ENCODE results near the gene RALGAPA1.

DNA sequence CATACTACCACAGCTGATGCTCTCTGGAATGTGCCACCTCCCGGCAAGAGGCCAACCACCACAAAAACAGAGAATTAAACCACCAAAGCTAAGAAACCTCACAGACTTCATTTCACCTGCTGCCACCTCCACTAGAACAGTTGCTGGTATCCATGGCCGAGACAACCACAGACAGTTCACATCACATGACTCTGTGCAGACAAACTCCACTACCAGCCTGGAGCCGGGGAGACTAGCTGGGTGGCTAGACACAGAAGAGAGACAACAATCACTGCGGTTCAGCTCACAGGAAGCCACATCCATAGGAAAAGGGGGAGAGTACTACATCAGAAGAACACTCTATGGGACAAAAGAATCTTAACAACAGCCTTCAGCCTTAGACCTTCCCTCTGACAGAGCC lies 78.2 kb downstream of the RALGAPA1 start:
- TF ChIP-seq POLR2A (IDR thresholded peaks at IDR 0.05; ENCODE audit: low read depth, low read length) (no peak), POLR2AphosphoS5 (IDR thresholded peaks at IDR 0.05; ENCODE audit: low read depth, low read length) (no peak), TAF1 (IDR thresholded peaks at IDR 0.05; ENCODE audit: borderline replicate concordance, low read depth, low read length) (no peak)

Measured in GM12892 (cell line).